Measurements from ENCODE around the gene ZBTB7A. TPM values are rescaled to one million over a fixed set of nuclear protein-coding genes. Genes with fewer than 3 reads are reported as not detected.

ZBTB7A gene
- polyA plus RNA-seq, 2 of the 4 experiments (the other 2 are of a cell fraction), result 2.3 to 11.6 TPM

- TF ChIP-seq BCL3 (IDR thresholded peaks at IDR 0.05) (no peak), CTCF (IDR thresholded peaks at IDR 0.05) (no peak), EP300 (IDR thresholded peaks at IDR 0.05) (no peak), TFCP2L1 (CRISPR knock-in tag; IDR thresholded peaks at IDR 0.05) (no peak), CBX2 (IDR thresholded peaks at IDR 0.05; ENCODE audit: borderline replicate concordance, low read depth) (no peak), NFE2L2 (conservative IDR thresholded peaks at IDR 0.05; ENCODE audit: low read length) (no peak), EHF (CRISPR knock-in tag; IDR thresholded peaks at IDR 0.05) (no peak), USF2 (IDR thresholded peaks at IDR 0.05) (no peak)
Observed at GRCh38 chr19:4075373-4075772, 8.7 kb upstream of the ZBTB7A start (continued).

GRCh38 chr19:4071610-4072009 lies 4.9 kb upstream of the ZBTB7A start:
- TF ChIP-seq SMC3 (IDR thresholded peaks at IDR 0.05), result no peak
- TF ChIP-seq RAD21 (conservative IDR thresholded peaks at IDR 0.05 in 1 of 2, IDR thresholded peaks at IDR 0.05 in 1 of 2), result no peak
- TF ChIP-seq PHF8 (IDR thresholded peaks at IDR 0.05; ENCODE audit: borderline replicate concordance, low read depth), result no peak
- no peak for TF ChIP-seq ZC3H11A (IDR thresholded peaks at IDR 0.05)
- no peak for TF ChIP-seq CBX8 (IDR thresholded peaks at IDR 0.05)
- no peak for TF ChIP-seq CBX2 (IDR thresholded peaks at IDR 0.05; ENCODE audit: borderline replicate concordance, low read depth)
- no peak for TF ChIP-seq MAFK (IDR thresholded peaks at IDR 0.05; ENCODE audit: partially characterized antibody)
- TF ChIP-seq HDAC2 (IDR thresholded peaks at IDR 0.05), result no peak
- no peak for TF ChIP-seq HMGXB4 (CRISPR knock-in tag; IDR thresholded peaks at IDR 0.05; ENCODE audit: borderline replicate concordance)
- TF ChIP-seq FOSL2 (IDR thresholded peaks at IDR 0.05), result no peak
- no peak for TF ChIP-seq FOSL2 (CRISPR knock-in tag; IDR thresholded peaks at IDR 0.05)
- no peak for TF ChIP-seq BCL3 (IDR thresholded peaks at IDR 0.05)
- TF ChIP-seq NR3C1 (IDR thresholded peaks at IDR 0.05), result no peak
- no peak overlapping the region for H3K27ac ChIP-seq
- H3K4me1 ChIP-seq, result peaks cover 7% of the 10 kb centered on the region
- ATAC-seq (no peak), FAIRE-seq (no peak), DNase-seq (ENCODE audit: low read depth in 1 of 2, low spot score in 1 of 2) (no peak)
- whole genome bisulfite sequencing (ENCODE audit: missing lambda C conversion rate), result 97% methylated on average over 2 of the region's 3 CpGs
- ChIA-PET POLR2A (no interaction called here), CTCF (no interaction called here)
- H3K9me3 ChIP-seq, result no peaks in the 10 kb centered on the region
- no peak overlapping the region for H3K4me3 ChIP-seq
- no peak overlapping the region for H3K4me2 ChIP-seq

Data from A549 (cell line).